Mucosa of rectum (tissue), 2 donors: ENCODE results near the gene SHISA5.
A peak's percentile ranks its signal among the peaks of the same experiment; 100 is the strongest.
"Not testable (repeated sequence)": the region's sequence is repeated elsewhere in the genome, so short reads cannot be mapped to it uniquely, and the experiment has no call there.

Source experiments
- H3K27ac ChIP-seq, 2 donors: one replicate each; pipeline ENCODE4 v1.7.0; 2013; ENCODE audit warnings: inconsistent platforms in 2 of 2, low read depth in 2 of 2, low read length in 2 of 2
- H3K27me3 ChIP-seq, 2 donors: one replicate each; pipeline ENCODE4 v1.7.0; 2013; ENCODE audit warnings: low read length in 2 of 2; ENCODE audit not compliant: control insufficient read depth in 2 of 2, insufficient read depth in 2 of 2
- H3K36me3 ChIP-seq, 2 donors: one replicate each; pipeline ENCODE4 v1.7.0; 2013; ENCODE audit warnings: low read length in 2 of 2; ENCODE audit not compliant: control insufficient read depth in 2 of 2, insufficient read depth in 2 of 2
- H3K4me1 ChIP-seq, 2 donors: one replicate each; pipeline ENCODE4 v1.7.0; 2013; ENCODE audit warnings: low read length in 2 of 2, mild to moderate bottlenecking in 1 of 2; ENCODE audit not compliant: control insufficient read depth in 2 of 2, insufficient read depth in 2 of 2
- H3K4me3 ChIP-seq, 2 donors: one replicate each; pipeline ENCODE4 v1.7.0; 2013; ENCODE audit warnings: low read length in 2 of 2
- H3K9ac ChIP-seq, 2 donors: one replicate each; pipeline ENCODE4 v1.7.0; 2013; ENCODE audit warnings: low read length in 2 of 2, low read depth in 1 of 2, mild to moderate bottlenecking in 1 of 2
- H3K9me3 ChIP-seq, 2 donors: one replicate each; pipeline ENCODE4 v1.7.0; 2013; ENCODE audit warnings: low read length in 2 of 2; ENCODE audit not compliant: control insufficient read depth in 2 of 2
- donor health status: healthy.
- donor health status: Normal muscosa, but diverticular disease.

SHISA5 gene

GRCh38 chr3:48504051-48504946 is at the start of gene SHISA5:
SHISA5 (minus strand) TSS chr3:48504174; CDS start chr3:48504094, 80 bp downstream.
- H3K9ac ChIP-seq: peak within 1 kb of the TSS; percentile 81 to 85
- H3K36me3 ChIP-seq: no peaks in the 10 kb centered on the region
- H3K9me3 ChIP-seq: no peaks in the 10 kb centered on the region
- H3K4me3 ChIP-seq: peak within 1 kb of the TSS; percentile 79 to 82
- peak within 1 kb of the TSS; percentile 73 to 80 for H3K27ac ChIP-seq
- H3K27me3 ChIP-seq: no peaks in the 10 kb centered on the region
- H3K4me1 ChIP-seq: peaks cover 13 to 14% of the 10 kb centered on the region in 2 donors

- no peaks in the 10 kb centered on the region for H3K36me3 ChIP-seq
- no peaks in the 10 kb centered on the region for H3K9me3 ChIP-seq
- H3K9ac ChIP-seq: no peak overlapping the region
- peaks cover 23 to 35% of the 10 kb centered on the region in 2 donors for H3K4me1 ChIP-seq
- H3K27me3 ChIP-seq: no peaks in the 10 kb centered on the region
- H3K27ac ChIP-seq: peak overlapping the region in 1 of 2 donors; percentile 32
- no peak overlapping the region for H3K4me3 ChIP-seq
Observed at GRCh38 chr3:48553361-48553760, 49.4 kb upstream of the SHISA5 start.

GRCh38 chr3:48552111-48552951 is 48.4 kb upstream of the SHISA5 start:
- peak overlapping the region; percentile 28 to 49 for H3K27ac ChIP-seq
- H3K9ac ChIP-seq: no peak overlapping the region
- H3K4me1 ChIP-seq: peaks cover 21 to 29% of the 10 kb centered on the region in 2 donors

GRCh38 chr3:48551651-48552050 is 47.7 kb upstream of the SHISA5 start:
- not testable (repeated sequence) for H3K4me3 ChIP-seq, H3K9ac ChIP-seq, H3K27me3 ChIP-seq, H3K27ac ChIP-seq, H3K9me3 ChIP-seq, H3K36me3 ChIP-seq
- H3K4me1 ChIP-seq: peaks cover 19 to 26% of the 10 kb centered on the region in 2 donors

More at GRCh38 chr3:48552111-48552951, 48.4 kb upstream of the SHISA5 start:
- no peaks in the 10 kb centered on the region for H3K9me3 ChIP-seq
- H3K4me3 ChIP-seq: no peak overlapping the region
- H3K27me3 ChIP-seq: no peaks in the 10 kb centered on the region
- H3K36me3 ChIP-seq: no peaks in the 10 kb centered on the region

- Histone ChIP-seq H3K36me3 (peaks cover 4 to 7% of the 10 kb centered on the region in 2 donors), H3K4me3 (no peak overlapping the region), H3K27ac (no peak overlapping the region), H3K4me1 (peaks cover 5 to 10% of the 10 kb centered on the region in 2 donors), H3K9me3 (no peaks in the 10 kb centered on the region), H3K27me3 (no peaks in the 10 kb centered on the region), H3K9ac (no peak overlapping the region)
Observed at GRCh38 chr3:48548729-48549705, 45.0 kb upstream of the SHISA5 start.

- Histone ChIP-seq H3K27ac (no peak overlapping the region), H3K9ac (no peak overlapping the region), H3K4me3 (no peak overlapping the region), H3K36me3 (peaks cover 4 to 7% of the 10 kb centered on the region in 2 donors), H3K9me3 (no peaks in the 10 kb centered on the region), H3K4me1 (peaks cover 5% of the 10 kb centered on the region in 2 donors), H3K27me3 (no peaks in the 10 kb centered on the region)
Observed at GRCh38 chr3:48548126-48548525, 44.2 kb upstream of the SHISA5 start.

- no peaks in the 10 kb centered on the region for H3K4me1 ChIP-seq
- no peaks in the 10 kb centered on the region for H3K27me3 ChIP-seq
- H3K9ac ChIP-seq: no peak overlapping the region
- H3K4me3 ChIP-seq: no peak overlapping the region
- H3K36me3 ChIP-seq: peaks cover 4 to 7% of the 10 kb centered on the region in 2 donors
- no peak overlapping the region for H3K27ac ChIP-seq
- no peaks in the 10 kb centered on the region for H3K9me3 ChIP-seq
Observed at GRCh38 chr3:48546203-48546829, 42.3 kb upstream of the SHISA5 start.

- Histone ChIP-seq H3K9me3 (no peaks in the 10 kb centered on the region), H3K9ac (no peak overlapping the region), H3K4me3 (no peak overlapping the region), H3K36me3 (peaks cover 4 to 7% of the 10 kb centered on the region in 2 donors), H3K4me1 (no peaks in the 10 kb centered on the region), H3K27me3 (no peaks in the 10 kb centered on the region), H3K27ac (no peak overlapping the region)
Observed at GRCh38 chr3:48544141-48544540, 40.2 kb upstream of the SHISA5 start.

GRCh38 chr3:48543271-48543866 is 39.4 kb upstream of the SHISA5 start:
- Histone ChIP-seq H3K4me1 (no peaks in the 10 kb centered on the region), H3K4me3 (no peak overlapping the region), H3K9me3 (no peaks in the 10 kb centered on the region), H3K36me3 (peaks cover 4 to 7% of the 10 kb centered on the region in 2 donors), H3K9ac (no peak overlapping the region), H3K27me3 (no peaks in the 10 kb centered on the region), H3K27ac (no peak overlapping the region)
